Activated CD4-positive, alpha-beta memory T cell treated with anti-CD3 and anti-CD28 coated beads for 36 hours (primary cell): ENCODE results near the gene CYP3A4. TPM values are rescaled to one million over a fixed set of nuclear protein-coding genes. Genes with fewer than 3 reads are reported as not detected.
"Not testable (repeated sequence)": the region's sequence is repeated elsewhere in the genome, so short reads cannot be mapped to it uniquely, and the experiment has no call there.

ENCODE experiments used
- CTCF ChIA-PET: fragments of 350-600 bp; sonication (Branson Sonifier 250); formaldehyde crosslinking; loops from one replicate; lab custom pipeline; 2021; ENCODE audit warnings: antibody characterized with exemption, inconsistent platforms; lab: Charles Lee
- POLR2A ChIA-PET: fragments of 350-600 bp; sonication (Branson Sonifier 250); formaldehyde crosslinking; loops from one replicate; lab custom pipeline; 2021; ENCODE audit warnings: antibody characterized with exemption; lab: Charles Lee
- DNase-seq: peaks from one replicate; pipeline ENCODE4 v3.0.0-alpha.2; 2020
- H3K27ac Mint-ChIP-seq: one replicate; pipeline ENCODE4 v1.8.0; 2021; ENCODE audit warnings: mixed read lengths
- H3K27me3 Mint-ChIP-seq: one replicate; pipeline ENCODE4 v1.8.0; 2021; ENCODE audit warnings: mixed read lengths
- H3K36me3 Mint-ChIP-seq: one replicate; pipeline ENCODE4 v1.8.0; 2021; ENCODE audit warnings: mixed read lengths
- H3K4me1 Mint-ChIP-seq: one replicate; pipeline ENCODE4 v1.8.0; 2021; ENCODE audit warnings: low read depth, mixed read lengths
- H3K4me3 Mint-ChIP-seq: one replicate; pipeline ENCODE4 v1.8.0; 2021; ENCODE audit warnings: mild to moderate bottlenecking, mixed read lengths
- H3K9me3 Mint-ChIP-seq: one replicate; pipeline ENCODE4 v1.8.0; 2021; ENCODE audit warnings: mixed read lengths
- intact Hi-C: fragments of 100-400 bp; cut with micrococcal nuclease; formaldehyde crosslinking; loops from one replicate; pipeline ENCODE4 v1.15.1; 2023
- total RNA-seq, 2 experiments: library from RNA; stranded (reverse); gene quantifications; one replicate each; pipeline ENCODE4 v1.2.3, GENCODE V29; 2021

Gene CYP3A4
- total RNA-seq, 2 experiments from 2014 or later: not detected

DNA sequence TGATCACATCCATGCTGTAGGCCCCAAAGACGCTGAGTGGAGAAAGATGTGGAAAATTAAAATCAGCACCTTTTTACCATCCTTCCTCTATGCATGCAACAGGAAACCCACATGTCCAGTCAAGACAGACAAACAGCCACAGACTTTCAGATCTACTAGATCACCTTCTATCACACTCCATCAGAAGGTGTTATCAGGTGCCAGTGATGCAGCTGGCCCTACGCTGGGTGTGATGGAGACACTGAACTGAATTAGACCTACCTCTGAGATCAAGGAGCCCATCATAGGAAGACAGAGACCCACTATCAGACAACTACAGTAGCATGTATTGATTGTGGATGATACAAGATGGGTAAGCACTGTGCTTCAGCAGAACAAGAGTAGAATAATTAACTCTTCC lies 15.5 kb downstream of the CYP3A4 start:
- Mint-ChIP-seq H3K4me3 (no peak overlapping the region), H3K9me3 (no peaks in the 10 kb centered on the region), H3K27me3 (peaks cover 37% of the 10 kb centered on the region), H3K36me3 (no peaks in the 10 kb centered on the region), H3K4me1 (peaks cover 5% of the 10 kb centered on the region), H3K27ac (no peak overlapping the region)
- DNase-seq: no peak
- ChIA-PET CTCF (no interaction called here), POLR2A (no interaction called here)
- intact Hi-C loops: no loop called here

DNA sequence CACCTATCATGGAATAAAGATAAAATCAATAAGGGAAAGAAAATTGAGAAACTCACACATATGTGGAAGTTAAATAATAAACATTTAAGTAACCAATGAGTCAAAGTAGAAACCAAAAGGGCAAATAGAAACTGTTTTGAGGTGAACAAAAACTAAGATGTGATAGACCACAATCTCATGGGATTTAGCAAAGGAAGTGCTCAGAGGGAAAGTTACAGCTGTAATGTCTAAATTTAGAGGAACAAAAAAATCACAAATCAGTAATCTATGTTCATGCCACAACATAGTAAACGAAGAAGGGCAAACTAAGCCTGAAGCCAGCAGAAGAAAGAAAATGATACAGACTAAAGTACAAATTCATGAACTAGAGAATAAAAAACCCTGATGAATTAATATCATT lies 16.3 kb downstream of the CYP3A4 start:
- intact Hi-C loops: no loop called here
- H3K4me1 Mint-ChIP-seq: peaks cover 4% of the 10 kb centered on the region
- POLR2A ChIA-PET: no interaction called here
- no peaks in the 10 kb centered on the region for H3K36me3 Mint-ChIP-seq
- CTCF ChIA-PET: no interaction called here
- H3K9me3 Mint-ChIP-seq: no peaks in the 10 kb centered on the region
- peaks cover 31% of the 10 kb centered on the region for H3K27me3 Mint-ChIP-seq
- no peak overlapping the region for H3K27ac Mint-ChIP-seq
- no peak for DNase-seq
- H3K4me3 Mint-ChIP-seq: no peak overlapping the region

DNA sequence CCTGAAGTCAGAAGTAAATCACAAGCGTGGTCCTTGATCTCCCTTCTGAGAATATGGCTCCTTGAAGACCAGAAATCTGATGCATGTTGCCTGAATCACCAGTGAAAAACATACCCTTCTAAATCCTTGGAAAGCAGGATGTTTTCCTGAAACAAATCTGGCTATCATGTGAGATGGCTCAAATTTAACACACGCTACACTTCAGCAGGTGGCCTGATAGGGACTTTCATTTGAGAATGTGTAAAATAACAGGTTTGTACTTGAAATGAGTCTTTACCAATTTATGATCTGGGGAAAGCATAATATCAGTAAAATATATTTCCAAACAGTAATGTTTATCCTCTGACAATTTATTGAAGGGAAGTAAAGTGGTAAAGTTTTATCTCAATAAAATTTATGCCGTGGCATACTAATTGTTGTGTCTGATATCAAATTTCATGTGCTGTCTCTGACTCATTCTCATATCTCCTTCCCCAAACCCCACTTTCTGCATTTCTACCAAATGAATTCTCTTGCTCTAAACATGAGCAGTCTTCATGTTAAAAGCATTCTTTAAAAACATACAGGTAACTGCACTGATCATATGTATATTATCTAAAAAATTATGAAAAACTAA lies 17.4 kb downstream of the CYP3A4 start:
- Mint-ChIP-seq H3K27ac (no peak overlapping the region), H3K4me3 (no peak overlapping the region), H3K4me1 (peaks cover 4% of the 10 kb centered on the region), H3K9me3 (no peaks in the 10 kb centered on the region), H3K27me3 (peaks cover 21% of the 10 kb centered on the region), H3K36me3 (no peaks in the 10 kb centered on the region)
- CTCF ChIA-PET: no interaction called here
- POLR2A ChIA-PET: no interaction called here
- intact Hi-C loops: no loop called here
- no peak for DNase-seq

GRCh38 chr7:99764478-99764877 lies 19.5 kb downstream of the CYP3A4 start:
- H3K27me3 Mint-ChIP-seq: peaks cover 6% of the 10 kb centered on the region
- intact Hi-C loops: no loop called here
- POLR2A ChIA-PET: no interaction called here
- peaks cover 4% of the 10 kb centered on the region for H3K4me1 Mint-ChIP-seq
- no peak overlapping the region for H3K4me3 Mint-ChIP-seq
- H3K9me3 Mint-ChIP-seq: no peaks in the 10 kb centered on the region
- DNase-seq: no peak
- CTCF ChIA-PET: no interaction called here
- no peaks in the 10 kb centered on the region for H3K36me3 Mint-ChIP-seq
- H3K27ac Mint-ChIP-seq: no peak overlapping the region

DNA sequence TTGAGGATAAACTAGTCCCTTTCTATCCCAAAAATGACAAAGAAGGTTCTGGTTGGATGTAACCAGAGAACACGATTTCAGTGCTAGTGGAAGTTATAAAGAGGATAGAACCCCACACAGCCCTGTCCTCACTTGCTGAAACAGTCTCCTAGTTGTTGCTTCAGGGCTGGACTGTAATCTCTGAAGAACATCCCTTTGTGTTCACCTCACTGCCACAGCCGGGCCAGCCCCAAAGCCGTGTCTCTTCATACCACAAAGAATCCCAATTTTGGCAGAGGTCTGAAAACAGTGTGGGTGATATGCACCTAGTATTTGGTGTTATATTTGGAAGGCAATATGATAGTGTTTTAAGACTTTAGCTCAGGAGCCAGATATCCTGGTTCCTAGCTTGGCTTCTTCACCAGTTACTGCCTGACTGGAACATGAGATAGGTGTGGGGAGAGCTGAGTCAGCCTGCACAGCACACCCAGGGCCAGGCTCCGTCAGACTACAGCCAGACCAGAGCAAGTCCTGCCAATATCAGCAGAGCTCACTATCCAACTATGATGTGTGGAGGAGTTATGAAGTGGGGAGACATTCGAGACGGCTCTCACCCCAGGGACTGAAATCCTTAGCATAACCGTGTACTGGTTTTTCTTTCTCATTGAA lies 21.2 kb downstream of the CYP3A4 start:
- CTCF ChIA-PET: no interaction called here
- Mint-ChIP-seq H3K36me3 (no peaks in the 10 kb centered on the region), H3K4me3 (no peak overlapping the region), H3K4me1 (peaks cover 4% of the 10 kb centered on the region), H3K9me3 (no peaks in the 10 kb centered on the region), H3K27ac (no peak overlapping the region), H3K27me3 (peaks cover 1% of the 10 kb centered on the region)
- POLR2A ChIA-PET: no interaction called here
- DNase-seq: no peak
- intact Hi-C loops: no loop called here

DNA sequence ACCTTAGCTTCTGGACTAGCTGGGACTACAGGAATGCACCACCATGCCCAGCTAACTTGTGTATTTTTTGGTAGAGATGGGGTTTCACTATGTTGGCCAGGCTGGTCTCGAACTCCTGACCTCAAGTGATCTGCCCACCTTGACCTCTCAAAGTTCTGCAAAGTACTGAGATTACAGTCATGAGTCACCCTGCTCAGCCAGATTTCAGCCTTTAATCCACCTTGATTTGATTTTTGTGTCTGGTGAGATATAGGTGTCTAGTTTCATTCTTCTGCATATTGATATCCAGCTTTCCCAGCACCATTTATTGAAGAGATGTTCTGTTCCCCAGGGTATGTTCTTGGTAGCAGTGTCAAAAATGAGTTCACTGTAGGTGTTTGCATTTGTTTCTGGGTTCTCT lies 28.9 kb downstream of the CYP3A4 start:
- no peaks in the 10 kb centered on the region for H3K36me3 Mint-ChIP-seq
- no peak for DNase-seq
- no peak overlapping the region for H3K4me3 Mint-ChIP-seq
- ChIA-PET CTCF (no interaction called here), POLR2A (no interaction called here)
- no peaks in the 10 kb centered on the region for H3K9me3 Mint-ChIP-seq
- H3K4me1 Mint-ChIP-seq: no peaks in the 10 kb centered on the region
- no peak overlapping the region for H3K27ac Mint-ChIP-seq
- intact Hi-C loops: no loop called here
- H3K27me3 Mint-ChIP-seq: peaks cover 10% of the 10 kb centered on the region

GRCh38 chr7:99752356-99752755 lies 31.6 kb downstream of the CYP3A4 start:
- ChIA-PET CTCF (no interaction called here), POLR2A (no interaction called here)
- Mint-ChIP-seq H3K4me3 (no peak overlapping the region), H3K27ac (no peak overlapping the region), H3K27me3 (peaks cover 10% of the 10 kb centered on the region), H3K9me3 (no peaks in the 10 kb centered on the region), H3K4me1 (no peaks in the 10 kb centered on the region), H3K36me3 (no peaks in the 10 kb centered on the region)
- DNase-seq: no peak
- intact Hi-C loops: no loop called here

DNA sequence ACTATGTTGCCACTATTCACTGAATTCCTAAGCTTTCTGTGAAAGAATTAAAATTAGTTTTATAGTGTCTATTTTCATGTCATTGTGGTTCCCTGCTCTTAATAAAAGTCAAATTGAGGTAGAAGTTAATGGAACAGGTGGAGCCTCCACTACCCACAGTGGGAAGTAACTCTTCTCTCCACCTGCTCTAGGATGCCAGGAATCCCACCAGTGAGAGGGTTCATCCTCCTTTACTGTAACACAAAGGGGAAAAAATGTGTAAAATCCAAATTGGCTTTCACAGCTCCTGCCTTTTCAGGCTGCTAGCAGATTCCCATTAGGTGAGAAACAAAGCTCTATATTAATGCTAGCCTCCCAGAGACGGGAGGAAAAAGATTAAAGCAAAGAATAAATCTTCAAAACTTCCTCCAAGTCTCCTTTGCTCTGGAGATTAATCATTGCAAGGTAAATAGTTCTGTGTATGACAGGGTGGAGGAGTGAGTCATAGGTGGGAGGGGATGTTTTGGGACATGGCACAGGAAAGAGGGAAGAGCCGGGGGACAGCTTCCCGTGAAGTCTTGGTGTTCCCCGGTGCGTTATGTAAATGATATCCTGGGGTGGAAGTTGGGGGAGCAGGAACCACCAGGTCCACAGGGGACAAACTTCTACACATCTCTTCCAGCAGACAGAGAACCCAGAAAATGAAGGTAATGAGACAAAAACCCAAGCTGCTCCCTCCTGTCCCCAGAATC lies 32.5 kb downstream of the CYP3A4 start:
- H3K4me3 Mint-ChIP-seq, POLR2A ChIA-PET, H3K36me3 Mint-ChIP-seq, H3K4me1 Mint-ChIP-seq, intact Hi-C loops, DNase-seq, H3K27me3 Mint-ChIP-seq, CTCF ChIA-PET, H3K9me3 Mint-ChIP-seq, H3K27ac Mint-ChIP-seq: not testable (repeated sequence)

GRCh38 chr7:99748846-99749579 lies 35.0 kb downstream of the CYP3A4 start:
- Mint-ChIP-seq H3K9me3 (peaks cover 5% of the 10 kb centered on the region), H3K27ac (no peak overlapping the region), H3K4me3 (no peak overlapping the region), H3K4me1 (no peaks in the 10 kb centered on the region), H3K27me3 (peaks cover 13% of the 10 kb centered on the region), H3K36me3 (peaks cover 3% of the 10 kb centered on the region)
- no peak for DNase-seq
- ChIA-PET CTCF (no interaction called here), POLR2A (no interaction called here)
- intact Hi-C loops: loop anchor here (10.0 kb wide), 1 partner anchor 114 kb away; no protein-coding TSS in a partner anchor

DNA sequence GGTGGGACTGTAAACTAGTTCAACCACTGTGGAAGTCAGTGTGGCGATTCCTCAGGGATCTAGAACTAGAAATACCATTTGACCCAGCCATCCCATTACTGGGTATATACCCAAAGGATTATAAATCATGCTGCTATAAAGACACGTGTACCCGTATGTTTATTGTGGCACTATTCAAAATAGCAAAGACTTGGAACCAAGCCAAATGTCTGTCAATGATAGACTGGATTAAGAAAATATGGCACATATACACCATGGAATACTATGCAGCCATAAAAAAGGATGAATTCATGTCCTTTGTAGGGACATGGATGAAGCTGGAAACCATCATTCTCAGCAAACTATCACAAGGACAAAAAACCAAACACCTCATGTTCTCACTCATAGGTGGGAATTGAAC lies 37.1 kb downstream of the CYP3A4 start:
- not testable (repeated sequence) for H3K36me3 Mint-ChIP-seq
- intact Hi-C loops: loop anchor here (10.0 kb wide), 1 partner anchor 112 kb away; no protein-coding TSS in a partner anchor

GRCh38 chr7:99745395-99745794 lies 38.6 kb downstream of the CYP3A4 start:
- DNase-seq, H3K27ac Mint-ChIP-seq, H3K4me3 Mint-ChIP-seq, H3K36me3 Mint-ChIP-seq, H3K9me3 Mint-ChIP-seq, H3K4me1 Mint-ChIP-seq, POLR2A ChIA-PET, CTCF ChIA-PET: not testable (repeated sequence)
- intact Hi-C loops: loop anchor here (10.0 kb wide), 1 partner anchor 111 kb away; no protein-coding TSS in a partner anchor
- H3K27me3 Mint-ChIP-seq: peaks cover 12% of the 10 kb centered on the region

More for the DNA sequence above, 37.1 kb downstream of the CYP3A4 start:
- CTCF ChIA-PET, POLR2A ChIA-PET, H3K4me1 Mint-ChIP-seq, H3K9me3 Mint-ChIP-seq, H3K27ac Mint-ChIP-seq, H3K4me3 Mint-ChIP-seq, DNase-seq: not testable (repeated sequence)
- H3K27me3 Mint-ChIP-seq: peaks cover 15% of the 10 kb centered on the region

- Mint-ChIP-seq H3K36me3 (peaks cover 13% of the 10 kb centered on the region), H3K27me3 (peaks cover 9% of the 10 kb centered on the region), H3K4me3 (no peak overlapping the region), H3K27ac (no peak overlapping the region), H3K9me3 (peaks cover 5% of the 10 kb centered on the region), H3K4me1 (peaks cover 9% of the 10 kb centered on the region)
- DNase-seq: no peak
- intact Hi-C loops: loop anchor here (10.0 kb wide), 1 partner anchor 108 kb away; no protein-coding TSS in a partner anchor
- CTCF ChIA-PET: no interaction called here
- POLR2A ChIA-PET: no interaction called here
Observed at GRCh38 chr7:99742737-99743394, 41.1 kb downstream of the CYP3A4 start.
